Measurements from ENCODE around the gene ME2. TPM values are rescaled to one million over a fixed set of nuclear protein-coding genes. Genes with fewer than 3 reads are reported as not detected.

Gene ME2
- total RNA-seq, 1 donor from 2014 or later: 54.5 TPM

GRCh38 chr18:50886929-50887328, 8.0 kb downstream of the ME2 start:
- no peak for DNase-seq
- Histone ChIP-seq H3K36me3 (peaks cover 22% of the 10 kb centered on the region), H3K4me3 (no peak overlapping the region), H3K4me1 (no peaks in the 10 kb centered on the region), H3K27ac (replicated peaks) (no peak overlapping the region), H3K27me3 (ENCODE audit: low read depth) (no peaks in the 10 kb centered on the region), H3K9me3 (replicated peaks) (peaks cover 20% of the 10 kb centered on the region)
- TF ChIP-seq CTCF (IDR thresholded peaks at IDR 0.05; ENCODE audit: borderline replicate concordance): no peak
- intact Hi-C loops (cut with micrococcal nuclease): no loop called here

- no peak for DNase-seq
- TF ChIP-seq CTCF (IDR thresholded peaks at IDR 0.05; ENCODE audit: borderline replicate concordance): no peak
- H3K9me3 ChIP-seq (replicated peaks): peaks cover 3% of the 10 kb centered on the region
- peaks cover 44% of the 10 kb centered on the region for H3K36me3 ChIP-seq
- no peak overlapping the region for H3K4me3 ChIP-seq
- no peaks in the 10 kb centered on the region for H3K27me3 ChIP-seq (ENCODE audit: low read depth)
- intact Hi-C loops (cut with micrococcal nuclease): no loop called here
- H3K4me1 ChIP-seq: no peaks in the 10 kb centered on the region
- H3K27ac ChIP-seq (replicated peaks): no peak overlapping the region
Observed at GRCh38 chr18:50895350-50896045, 16.6 kb downstream of the ME2 start.

- TF ChIP-seq CTCF (IDR thresholded peaks at IDR 0.05; ENCODE audit: borderline replicate concordance): no peak
- Histone ChIP-seq H3K36me3 (peaks cover 40% of the 10 kb centered on the region), H3K27ac (replicated peaks) (no peak overlapping the region), H3K9me3 (replicated peaks) (no peaks in the 10 kb centered on the region), H3K27me3 (ENCODE audit: low read depth) (no peaks in the 10 kb centered on the region), H3K4me3 (no peak overlapping the region), H3K4me1 (no peaks in the 10 kb centered on the region)
- DNase-seq: no peak
- intact Hi-C loops (cut with micrococcal nuclease): no loop called here
Observed at GRCh38 chr18:50896093-50896492, 17.2 kb downstream of the ME2 start.

GRCh38 chr18:50898919-50899318, 20.0 kb downstream of the ME2 start:
- no peak for DNase-seq
- Histone ChIP-seq H3K27ac (replicated peaks) (no peak overlapping the region), H3K27me3 (ENCODE audit: low read depth) (no peaks in the 10 kb centered on the region), H3K4me1 (no peaks in the 10 kb centered on the region), H3K36me3 (peaks cover 40% of the 10 kb centered on the region), H3K4me3 (no peak overlapping the region), H3K9me3 (replicated peaks) (no peaks in the 10 kb centered on the region)
- TF ChIP-seq CTCF (IDR thresholded peaks at IDR 0.05; ENCODE audit: borderline replicate concordance): no peak
- intact Hi-C loops (cut with micrococcal nuclease): no loop called here

GRCh38 chr18:50902797-50903196, 23.9 kb downstream of the ME2 start:
- Histone ChIP-seq H3K36me3 (peaks cover 35% of the 10 kb centered on the region), H3K27ac (replicated peaks) (no peak overlapping the region), H3K4me3 (no peak overlapping the region), H3K9me3 (replicated peaks) (peaks cover 8% of the 10 kb centered on the region), H3K4me1 (no peaks in the 10 kb centered on the region), H3K27me3 (ENCODE audit: low read depth) (no peaks in the 10 kb centered on the region)
- intact Hi-C loops (cut with micrococcal nuclease): no loop called here
- DNase-seq: no peak
- TF ChIP-seq CTCF (IDR thresholded peaks at IDR 0.05; ENCODE audit: borderline replicate concordance): no peak
